Measurements from ENCODE around the gene HS6ST2.

The HS6ST2 gene

GRCh38 chrX:132810488-132810887 lies 147.9 kb downstream of the HS6ST2 start:
- no peaks in the 10 kb centered on the region for H3K4me1 ChIP-seq (ENCODE audit: control insufficient read depth, low read length)
- H4K20me1 ChIP-seq (ENCODE audit: control insufficient read depth, insufficient read depth, low read depth, low read length) = no peaks in the 10 kb centered on the region
- no peaks in the 10 kb centered on the region for H3K9me3 ChIP-seq (ENCODE audit: control insufficient read depth, insufficient read depth, low read length)
- no peak overlapping the region for H3K4me3 ChIP-seq (ENCODE audit: low read length)
- no peaks in the 10 kb centered on the region for H3K27me3 ChIP-seq (ENCODE audit: control insufficient read depth, low read length)
- H3F3A ChIP-seq (ENCODE audit: control insufficient read depth, insufficient read depth) = no peaks in the 10 kb centered on the region
- H3K36me3 ChIP-seq (ENCODE audit: control insufficient read depth, low read length) = no peaks in the 10 kb centered on the region
- TF ChIP-seq, protein P1, sequence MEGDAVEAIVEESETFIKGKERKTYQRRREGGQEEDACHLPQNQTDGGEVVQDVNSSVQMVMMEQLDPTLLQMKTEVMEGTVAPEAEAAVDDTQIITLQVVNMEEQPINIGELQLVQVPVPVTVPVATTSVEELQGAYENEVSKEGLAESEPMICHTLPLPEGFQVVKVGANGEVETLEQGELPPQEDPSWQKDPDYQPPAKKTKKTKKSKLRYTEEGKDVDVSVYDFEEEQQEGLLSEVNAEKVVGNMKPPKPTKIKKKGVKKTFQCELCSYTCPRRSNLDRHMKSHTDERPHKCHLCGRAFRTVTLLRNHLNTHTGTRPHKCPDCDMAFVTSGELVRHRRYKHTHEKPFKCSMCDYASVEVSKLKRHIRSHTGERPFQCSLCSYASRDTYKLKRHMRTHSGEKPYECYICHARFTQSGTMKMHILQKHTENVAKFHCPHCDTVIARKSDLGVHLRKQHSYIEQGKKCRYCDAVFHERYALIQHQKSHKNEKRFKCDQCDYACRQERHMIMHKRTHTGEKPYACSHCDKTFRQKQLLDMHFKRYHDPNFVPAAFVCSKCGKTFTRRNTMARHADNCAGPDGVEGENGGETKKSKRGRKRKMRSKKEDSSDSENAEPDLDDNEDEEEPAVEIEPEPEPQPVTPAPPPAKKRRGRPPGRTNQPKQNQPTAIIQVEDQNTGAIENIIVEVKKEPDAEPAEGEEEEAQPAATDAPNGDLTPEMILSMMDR (IDR thresholded peaks at IDR 0.05; ENCODE audit: low read depth, low read length, poor library complexity, severe bottlenecking) = no peak
- no peak for TF ChIP-seq EZH2phosphoT487 (IDR thresholded peaks at IDR 0.05; ENCODE audit: borderline replicate concordance, low read length)
- H3K27ac ChIP-seq (ENCODE audit: low read depth, low read length) = no peak overlapping the region
- no peaks in the 10 kb centered on the region for H3K9me2 ChIP-seq (replicated peaks; ENCODE audit: control insufficient read depth, low read length)
- H3K4me2 ChIP-seq (ENCODE audit: low read length) = no peak overlapping the region
- H3K79me2 ChIP-seq (ENCODE audit: control insufficient read depth, low read length) = no peaks in the 10 kb centered on the region

DNA sequence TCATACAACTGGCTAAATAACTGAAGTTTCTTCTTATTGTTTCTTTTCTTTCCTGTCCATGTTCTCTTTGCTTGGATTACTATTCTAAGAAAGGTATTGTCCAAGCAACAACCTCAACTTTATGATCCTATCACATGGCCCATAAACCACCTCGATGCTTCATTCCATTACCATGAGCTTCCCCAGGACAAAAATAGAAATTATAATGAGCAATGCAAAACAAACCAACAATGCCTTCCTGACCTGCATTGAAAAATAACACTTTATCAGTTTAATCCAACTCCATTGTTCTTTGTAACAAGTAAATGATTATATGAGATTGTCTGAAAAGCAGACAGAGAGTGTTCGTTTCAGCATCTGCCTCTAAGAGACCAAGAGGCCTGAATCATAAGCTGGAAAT lies 148.8 kb downstream of the HS6ST2 start:
- H3K79me2 ChIP-seq (ENCODE audit: control insufficient read depth, low read length) = no peaks in the 10 kb centered on the region
- no peaks in the 10 kb centered on the region for H4K20me1 ChIP-seq (ENCODE audit: control insufficient read depth, insufficient read depth, low read depth, low read length)
- no peaks in the 10 kb centered on the region for H3K9me2 ChIP-seq (replicated peaks; ENCODE audit: control insufficient read depth, low read length)
- no peak overlapping the region for H3K4me2 ChIP-seq (ENCODE audit: low read length)
- H3K27ac ChIP-seq (ENCODE audit: low read depth, low read length) = no peak overlapping the region
- H3K36me3 ChIP-seq (ENCODE audit: control insufficient read depth, low read length) = no peaks in the 10 kb centered on the region
- no peaks in the 10 kb centered on the region for H3K9me3 ChIP-seq (ENCODE audit: control insufficient read depth, insufficient read depth, low read length)
- H3K4me1 ChIP-seq (ENCODE audit: control insufficient read depth, low read length) = no peaks in the 10 kb centered on the region
- H3K27me3 ChIP-seq (ENCODE audit: control insufficient read depth, low read length) = no peaks in the 10 kb centered on the region
- no peaks in the 10 kb centered on the region for H3F3A ChIP-seq (ENCODE audit: control insufficient read depth, insufficient read depth)
- no peak for TF ChIP-seq EZH2phosphoT487 (IDR thresholded peaks at IDR 0.05; ENCODE audit: borderline replicate concordance, low read length)
- TF ChIP-seq, protein P1 (IDR thresholded peaks at IDR 0.05; ENCODE audit: low read depth, low read length, poor library complexity, severe bottlenecking) = no peak
- no peak overlapping the region for H3K4me3 ChIP-seq (ENCODE audit: low read length)

DNA sequence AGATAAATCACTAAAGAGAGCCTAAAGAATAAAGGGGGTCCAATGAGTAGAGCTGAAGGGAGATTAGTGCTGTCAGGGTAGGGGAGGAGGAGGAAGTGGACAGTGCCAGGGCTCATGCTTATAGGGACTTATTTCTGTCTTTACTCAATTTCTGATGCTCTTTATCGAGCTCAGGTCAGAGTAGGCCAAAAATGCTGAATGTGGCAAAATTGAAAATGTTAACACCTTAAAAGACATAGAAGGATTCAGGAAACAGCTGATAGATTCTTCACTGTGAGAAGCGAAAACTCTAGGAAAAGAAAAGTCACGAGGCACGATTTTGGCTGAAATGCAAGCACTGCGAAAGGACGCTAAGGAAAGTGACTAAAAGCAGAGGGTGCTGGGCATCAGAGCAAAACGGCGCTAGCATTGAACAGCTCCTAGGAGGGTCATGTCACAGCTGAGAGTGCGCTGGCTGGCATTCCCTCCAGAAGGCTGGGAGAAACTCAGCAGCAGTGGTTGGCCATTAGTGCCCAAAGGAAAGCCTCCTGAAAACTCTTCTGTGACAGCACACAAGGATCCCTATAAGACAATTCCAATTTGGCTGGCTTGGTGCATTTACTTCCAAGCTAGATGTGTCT lies 150.9 kb downstream of the HS6ST2 start:
- no peak overlapping the region for H3K4me3 ChIP-seq (ENCODE audit: low read length)
- H3K36me3 ChIP-seq (ENCODE audit: control insufficient read depth, low read length) = no peaks in the 10 kb centered on the region
- no peak overlapping the region for H3K27ac ChIP-seq (ENCODE audit: low read depth, low read length)
- no peaks in the 10 kb centered on the region for H4K20me1 ChIP-seq (ENCODE audit: control insufficient read depth, insufficient read depth, low read depth, low read length)
- H3K4me1 ChIP-seq (ENCODE audit: control insufficient read depth, low read length) = no peaks in the 10 kb centered on the region
- no peaks in the 10 kb centered on the region for H3K9me2 ChIP-seq (replicated peaks; ENCODE audit: control insufficient read depth, low read length)
- H3K9me3 ChIP-seq (ENCODE audit: control insufficient read depth, insufficient read depth, low read length) = no peaks in the 10 kb centered on the region
- no peak overlapping the region for H3K4me2 ChIP-seq (ENCODE audit: low read length)
- no peaks in the 10 kb centered on the region for H3K27me3 ChIP-seq (ENCODE audit: control insufficient read depth, low read length)
- H3K79me2 ChIP-seq (ENCODE audit: control insufficient read depth, low read length) = no peaks in the 10 kb centered on the region
- H3F3A ChIP-seq (ENCODE audit: control insufficient read depth, insufficient read depth) = no peaks in the 10 kb centered on the region
- TF ChIP-seq EZH2phosphoT487 (IDR thresholded peaks at IDR 0.05; ENCODE audit: borderline replicate concordance, low read length) = no peak
- TF ChIP-seq, protein P1 (IDR thresholded peaks at IDR 0.05; ENCODE audit: low read depth, low read length, poor library complexity, severe bottlenecking) = no peak

Data from DOHH2 (cell line).